Tibial nerve (tissue), 4 donors: ENCODE results near the gene TNPO3. TPM values are rescaled to one million over a fixed set of nuclear protein-coding genes. Genes with fewer than 3 reads are reported as not detected.

ENCODE experiments used
- DNase-seq, 2 donors: peaks; one replicate each; pipeline ENCODE4 v3.0.0-alpha.2; 2019; ENCODE audit warnings: low spot score in 2 of 2
- H3K27ac ChIP-seq, 4 donors: fragments of 200-600 bp; sonication (generic) in 3 of 4; one replicate each; pipeline ENCODE4 v1.5.1; 2017 to 2019; ENCODE audit warnings: mild to moderate bottlenecking in 1 of 4
- H3K27me3 ChIP-seq, 2 donors: fragments of 200-600 bp; sonication (generic) in 1 of 2; one replicate each; pipeline versions ENCODE4 v1.5.1 to v1.6.0; 2017 to 2019
- H3K36me3 ChIP-seq, 3 donors: fragments of 200-600 bp; sonication (generic); one replicate each; pipeline ENCODE4 v1.5.1; 2018 to 2019
- H3K4me1 ChIP-seq, 4 donors: fragments of 200-600 bp; sonication (generic) in 3 of 4; one replicate each; pipeline ENCODE4 v1.5.1; 2017 to 2019
- H3K4me3 ChIP-seq, 4 donors: fragments of 200-600 bp; sonication (generic) in 3 of 4; one replicate each; pipeline ENCODE4 v1.5.1; 2017 to 2019; ENCODE audit warnings: mild to moderate bottlenecking in 1 of 4, moderate library complexity in 1 of 4
- H3K9me3 ChIP-seq, 4 donors: fragments of 200-600 bp; sonication (generic) in 3 of 4; one replicate each; pipeline ENCODE4 v1.5.1; 2017 to 2019
- EP300 ChIP-seq, 2 donors: sonication (generic); formaldehyde crosslinking; IDR thresholded peaks; one replicate each; pipeline ENCODE4 v1.6.1; 2017; ENCODE audit warnings: antibody characterized with exemption in 2 of 2, mild to moderate bottlenecking in 1 of 2
- POLR2A ChIP-seq, 2 donors: fragments of 450-650 bp; IDR thresholded peaks; one replicate each; pipeline ENCODE4 v1.6.1; 2017; ENCODE audit warnings: antibody characterized with exemption in 2 of 2, mild to moderate bottlenecking in 2 of 2, moderate library complexity in 2 of 2
- WGBS, 2 donors: methylation state at CpG; one replicate each; pipeline ENCODE4 v1.1.5; 2018; 5-methylcytosine and 5-hydroxymethylcytosine counted together
- total RNA-seq, 4 donors: library from RNA; depleted of rRNA; stranded (reverse); fragments of >200 nt; gene quantifications; one replicate each; pipeline ENCODE4 v1.1.0, GENCODE V29; 2016
- TF ChIP-seq, protein P1 (sequence below), 5 experiments: fragments of 200-600 bp in 3 of 5; fragments of 450-650 bp in 2 of 5; sonication (generic) in 3 of 5; IDR thresholded peaks; one replicate each; pipeline ENCODE4 v1.5.1; 2016 to 2019; ENCODE audit warnings: antibody characterized with exemption in 5 of 5, mild to moderate bottlenecking in 3 of 5, moderate library complexity in 2 of 5

The TNPO3 gene
- total RNA-seq, 4 donors from 2014 or later: 33.9 to 36.9 (median 35.5) TPM

DNA sequence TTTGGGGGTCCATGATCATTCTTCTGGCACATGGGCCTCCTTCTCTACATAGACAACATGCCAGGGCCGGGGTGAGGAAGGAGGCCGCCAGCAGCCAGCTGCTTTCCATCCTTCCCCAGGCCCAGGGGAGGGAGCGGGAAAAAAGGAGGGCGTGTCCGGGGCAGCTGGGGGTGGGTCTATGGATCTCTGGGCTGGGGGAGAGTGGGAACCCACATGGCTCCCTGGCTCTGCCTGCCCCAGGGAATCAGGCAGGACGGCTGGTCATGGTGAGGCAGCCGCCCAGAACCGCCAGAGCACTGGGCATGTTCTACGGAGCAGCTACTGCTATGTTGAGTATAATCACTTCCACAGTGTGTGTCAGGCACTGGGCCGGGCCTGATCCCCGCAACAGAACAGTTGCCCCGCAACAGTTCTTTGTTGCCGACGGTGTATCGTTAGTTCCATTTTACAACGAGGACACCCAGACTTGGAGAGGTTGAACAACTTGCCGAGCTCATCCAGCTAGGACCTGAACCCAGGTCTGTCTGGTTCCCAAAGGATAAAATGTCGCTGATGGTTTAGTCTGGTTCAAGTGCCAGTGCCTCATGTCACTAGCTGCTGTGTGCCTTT lies 123.6 kb downstream of the TNPO3 start:
- Histone ChIP-seq H3K36me3 (no peaks in the 10 kb centered on the region), H3K27me3 (peaks cover 0 to 11% of the 10 kb centered on the region in 2 donors), H3K27ac (no peak overlapping the region), H3K4me3 (no peak overlapping the region), H3K4me1 (peaks cover 0 to 3% (median 0%) of the 10 kb centered on the region in 4 donors), H3K9me3 (no peaks in the 10 kb centered on the region)
- WGBS, 2 donors: 92 to 93% methylated on average over 16 to 18 of the region's 18 CpGs
- TF ChIP-seq POLR2A (IDR thresholded peaks at IDR 0.05) (no peak), EP300 (IDR thresholded peaks at IDR 0.05) (no peak)
- TF ChIP-seq, protein P1, sequence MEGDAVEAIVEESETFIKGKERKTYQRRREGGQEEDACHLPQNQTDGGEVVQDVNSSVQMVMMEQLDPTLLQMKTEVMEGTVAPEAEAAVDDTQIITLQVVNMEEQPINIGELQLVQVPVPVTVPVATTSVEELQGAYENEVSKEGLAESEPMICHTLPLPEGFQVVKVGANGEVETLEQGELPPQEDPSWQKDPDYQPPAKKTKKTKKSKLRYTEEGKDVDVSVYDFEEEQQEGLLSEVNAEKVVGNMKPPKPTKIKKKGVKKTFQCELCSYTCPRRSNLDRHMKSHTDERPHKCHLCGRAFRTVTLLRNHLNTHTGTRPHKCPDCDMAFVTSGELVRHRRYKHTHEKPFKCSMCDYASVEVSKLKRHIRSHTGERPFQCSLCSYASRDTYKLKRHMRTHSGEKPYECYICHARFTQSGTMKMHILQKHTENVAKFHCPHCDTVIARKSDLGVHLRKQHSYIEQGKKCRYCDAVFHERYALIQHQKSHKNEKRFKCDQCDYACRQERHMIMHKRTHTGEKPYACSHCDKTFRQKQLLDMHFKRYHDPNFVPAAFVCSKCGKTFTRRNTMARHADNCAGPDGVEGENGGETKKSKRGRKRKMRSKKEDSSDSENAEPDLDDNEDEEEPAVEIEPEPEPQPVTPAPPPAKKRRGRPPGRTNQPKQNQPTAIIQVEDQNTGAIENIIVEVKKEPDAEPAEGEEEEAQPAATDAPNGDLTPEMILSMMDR (IDR thresholded peaks at IDR 0.05): no peak
- DNase-seq: no peak

DNA sequence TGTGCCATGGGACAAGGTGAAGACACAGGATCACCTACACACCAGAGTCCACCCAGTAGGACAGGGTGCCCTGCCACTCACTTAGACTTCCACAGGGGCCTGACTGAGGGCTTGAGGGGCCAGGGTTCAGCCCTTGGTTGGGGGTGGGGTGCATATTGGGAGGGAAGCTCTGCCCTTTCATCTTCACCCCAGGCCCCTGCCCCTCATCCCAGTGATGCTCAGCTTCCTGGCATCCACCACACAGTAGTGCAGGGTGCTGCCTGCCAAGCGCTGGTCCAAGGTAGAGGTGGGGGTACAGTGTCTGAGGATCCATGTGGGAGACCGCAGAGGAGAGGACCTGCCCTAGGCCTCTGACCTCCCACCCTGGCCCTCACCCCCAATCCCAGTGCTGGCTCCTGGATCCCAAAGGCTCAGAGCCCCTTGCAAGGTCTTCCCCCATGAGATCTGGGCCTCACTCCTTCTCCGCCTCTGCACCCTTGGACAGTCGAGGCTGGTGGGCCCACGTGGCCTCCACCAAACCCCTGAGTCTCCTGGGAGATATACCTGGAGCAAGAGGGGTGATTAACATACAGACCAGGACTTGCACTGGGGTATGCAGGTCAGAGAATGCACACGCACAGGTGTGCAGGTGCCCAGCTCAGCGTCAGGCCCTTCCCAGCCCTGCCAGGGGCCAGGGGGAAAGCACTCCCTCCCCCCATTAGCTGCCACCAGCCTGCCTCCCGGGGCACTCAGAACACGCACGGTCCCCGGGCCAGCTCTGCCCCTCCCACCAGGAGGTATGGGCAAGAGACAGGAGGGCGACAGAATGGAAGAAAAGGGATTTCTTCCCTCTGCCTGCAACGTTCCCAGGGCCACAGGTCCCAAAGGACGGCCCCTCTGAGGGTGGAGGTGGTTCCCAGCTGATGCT lies 125.8 kb downstream of the TNPO3 start:
- Histone ChIP-seq H3K36me3 (no peaks in the 10 kb centered on the region), H3K27me3 (peaks cover 0 to 11% of the 10 kb centered on the region in 2 donors), H3K4me1 (peaks cover 0 to 3% (median 0%) of the 10 kb centered on the region in 4 donors), H3K27ac (no peak overlapping the region), H3K9me3 (no peaks in the 10 kb centered on the region), H3K4me3 (no peak overlapping the region)
- 73 to 76% methylated on average over 13 to 14 of the region's 14 CpGs for WGBS, 2 donors
- DNase-seq: no peak
- TF ChIP-seq EP300 (IDR thresholded peaks at IDR 0.05): no peak
- TF ChIP-seq, protein P1 (IDR thresholded peaks at IDR 0.05): no peak
- TF ChIP-seq POLR2A (IDR thresholded peaks at IDR 0.05): no peak

DNA sequence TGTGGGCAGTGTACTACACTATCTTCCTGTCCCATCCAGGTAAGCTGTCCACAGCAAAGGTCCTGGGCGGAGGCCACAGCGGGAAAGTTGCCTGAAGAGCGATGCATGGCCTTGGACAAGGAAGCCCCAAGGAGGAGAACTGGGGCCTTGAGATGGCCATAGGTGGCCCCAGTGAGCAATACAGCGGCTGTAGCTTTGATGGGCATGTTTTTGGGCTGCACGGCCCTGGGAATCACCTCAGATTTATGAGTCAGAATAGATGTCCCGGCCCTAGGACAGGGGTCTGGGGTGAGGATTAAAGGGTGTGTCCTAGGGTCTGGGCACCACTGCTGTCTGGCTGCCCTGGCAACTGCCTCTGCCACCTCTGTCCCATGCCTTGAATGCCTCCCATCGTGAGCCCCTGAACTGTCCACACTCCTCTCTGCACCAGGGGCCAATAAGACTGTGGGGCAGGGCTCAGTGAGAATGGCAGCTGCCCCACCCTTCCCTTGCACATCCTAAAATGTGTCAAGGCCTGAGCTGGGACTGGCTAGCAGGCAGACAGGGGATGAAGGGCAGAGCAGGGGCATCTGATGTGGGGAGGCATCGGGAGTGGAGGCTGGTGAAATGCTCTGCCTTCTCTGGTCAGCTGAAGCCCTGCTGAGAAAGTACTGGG lies 126.6 kb downstream of the TNPO3 start:
- DNase-seq: no peak
- H3K4me3 ChIP-seq: no peak overlapping the region
- H3K4me1 ChIP-seq: no peaks in the 10 kb centered on the region
- peaks cover 0 to 10% of the 10 kb centered on the region in 2 donors for H3K27me3 ChIP-seq
- H3K27ac ChIP-seq: no peak overlapping the region
- H3K9me3 ChIP-seq: no peaks in the 10 kb centered on the region
- WGBS, 2 donors: 92 to 95% methylated on average over 7 to 8 of the region's 8 CpGs
- no peaks in the 10 kb centered on the region for H3K36me3 ChIP-seq
- TF ChIP-seq EP300 (IDR thresholded peaks at IDR 0.05) (no peak), POLR2A (IDR thresholded peaks at IDR 0.05) (no peak)
- TF ChIP-seq, protein P1 (IDR thresholded peaks at IDR 0.05): no peak

DNA sequence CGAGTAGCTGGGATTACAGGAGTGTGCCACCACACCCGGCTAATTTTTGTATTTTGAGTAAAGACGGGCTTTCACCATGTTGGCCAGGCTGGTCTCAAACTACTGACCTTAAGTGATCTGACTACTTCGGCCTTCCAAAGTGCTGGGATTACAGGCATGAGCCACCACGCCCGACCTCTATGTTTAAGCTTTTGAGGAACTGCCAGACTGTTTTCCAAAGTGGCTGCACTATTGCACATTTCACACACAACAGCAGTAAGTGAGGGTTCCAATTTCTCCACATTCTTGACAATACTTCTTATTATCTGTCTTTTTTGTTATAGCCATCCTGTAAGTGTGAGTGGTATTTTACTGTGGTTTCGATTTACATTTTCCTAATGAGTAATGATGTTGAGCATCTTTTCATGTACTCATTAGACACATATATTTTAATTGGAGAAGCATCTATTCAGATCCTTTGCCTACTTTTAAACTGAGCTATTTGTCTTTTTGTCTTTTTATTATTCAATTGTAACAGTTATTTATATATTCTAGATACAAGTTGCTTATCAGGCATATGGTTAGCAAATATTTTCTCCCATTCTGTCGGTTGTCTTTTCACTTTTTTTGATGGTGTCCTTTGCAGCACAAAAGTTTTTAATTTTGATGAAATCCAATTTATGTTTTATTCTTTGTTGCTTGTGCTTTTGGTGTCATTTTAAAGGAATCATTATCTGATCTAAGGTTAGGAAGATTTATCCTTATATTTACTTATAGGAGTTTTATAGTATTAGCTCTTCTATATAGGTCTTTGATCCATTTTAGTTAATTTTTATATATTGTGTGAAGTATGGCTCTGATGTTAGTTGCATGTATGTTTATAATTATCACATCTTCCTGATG lies 130.0 kb downstream of the TNPO3 start:
- Histone ChIP-seq H3K27me3 (peaks cover 0 to 36% of the 10 kb centered on the region in 2 donors), H3K36me3 (no peaks in the 10 kb centered on the region), H3K9me3 (no peaks in the 10 kb centered on the region), H3K4me3 (no peak overlapping the region), H3K27ac (no peak overlapping the region), H3K4me1 (no peaks in the 10 kb centered on the region)
- no peak for DNase-seq
- 81 to 88% methylated on average over 8 of the region's 8 CpGs for WGBS, 2 donors
- TF ChIP-seq, protein P1 (IDR thresholded peaks at IDR 0.05): no peak
- TF ChIP-seq POLR2A (IDR thresholded peaks at IDR 0.05) (no peak), EP300 (IDR thresholded peaks at IDR 0.05) (no peak)
